HepG2 (cell line): Measurements from ENCODE around the gene RAP1GAP2.

Experiments used
- CTCF ChIP-seq: sonication (generic); formaldehyde crosslinking; IDR thresholded peaks from 2 replicates; pipeline ENCODE4 v1.5.0; 2020; ENCODE audit warnings: mild to moderate bottlenecking, missing genetic modification reagents, moderate library complexity
- MLX ChIP-seq: IDR thresholded peaks from 2 replicates; pipeline ENCODE4 v1.6.1; 2016
- TAF1 ChIP-seq: sonication (generic); formaldehyde crosslinking; IDR thresholded peaks from 2 replicates; pipeline ENCODE4 v1.4.0; 2020; ENCODE audit warnings: missing genetic modification reagents
- TCF7L2 ChIP-seq: IDR thresholded peaks from 2 replicates; pipeline ENCODE4 v1.6.1; 2011; ENCODE audit warnings: mild to moderate bottlenecking, low read depth, low read length, moderate library complexity

GRCh38 chr17:2965621-2966595 is 169.7 kb downstream of the RAP1GAP2 start:
- TF ChIP-seq TCF7L2: no peak
- TF ChIP-seq TAF1 (CRISPR knock-in tag): no peak
- no peak for TF ChIP-seq CTCF (CRISPR knock-in tag)
- no peak for TF ChIP-seq MLX (CRISPR knock-in tag)
